NCI-H345 (cell line): Measurements from ENCODE around the gene FOXE1.
A peak's percentile ranks its signal among the peaks of the same experiment; 100 is the strongest.

Source experiments
- DNase-seq: peaks from one replicate; lab custom pipeline; 2025; lab: John Stamatoyannopoulos, UW

FOXE1 gene

GRCh38 chr9:97866300-97866699 lies 13.3 kb downstream of the FOXE1 start:
- DNase-seq: no peak

DNA sequence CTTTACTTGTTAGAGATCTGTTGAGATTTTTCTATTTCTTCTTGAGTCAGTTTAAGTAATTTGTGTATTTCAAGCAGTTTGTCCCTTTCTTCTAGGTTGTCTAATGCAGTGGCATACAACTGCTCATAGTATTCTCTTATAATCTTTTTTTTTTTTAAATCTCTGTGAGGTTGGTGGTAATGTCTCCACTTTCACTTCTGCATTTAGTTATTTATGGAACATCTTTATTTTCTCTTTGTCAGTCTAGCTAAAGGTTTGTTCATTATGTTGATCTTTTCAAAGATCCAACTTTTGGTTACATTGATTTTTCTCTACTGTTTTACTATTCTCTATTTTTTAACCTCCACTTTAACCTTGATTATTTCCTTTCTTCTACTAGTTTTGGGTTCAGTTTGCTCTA lies 13.8 kb downstream of the FOXE1 start:
- no peak for DNase-seq

DNA sequence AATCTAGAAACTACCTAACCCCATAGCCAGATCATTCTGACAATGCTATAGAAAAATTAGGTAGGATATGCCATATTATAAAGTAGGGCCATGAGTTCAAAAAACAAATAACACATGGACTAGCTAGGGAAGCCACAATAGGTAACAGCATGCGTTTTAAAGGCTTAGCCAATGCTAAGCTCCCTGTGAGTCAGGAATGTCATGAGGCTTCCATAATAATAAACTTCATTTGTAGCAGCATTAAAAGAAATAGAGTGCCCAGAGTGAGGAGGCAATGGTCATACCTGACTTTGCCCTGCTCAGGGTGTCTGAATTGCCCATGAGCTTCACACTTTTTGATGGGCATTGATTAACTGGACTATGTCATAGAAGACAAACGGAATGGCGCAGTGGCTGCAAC lies 15.8 kb downstream of the FOXE1 start:
- DNase-seq: no peak

GRCh38 chr9:97873425-97873824 lies 20.4 kb downstream of the FOXE1 start:
- no peak for DNase-seq

DNA sequence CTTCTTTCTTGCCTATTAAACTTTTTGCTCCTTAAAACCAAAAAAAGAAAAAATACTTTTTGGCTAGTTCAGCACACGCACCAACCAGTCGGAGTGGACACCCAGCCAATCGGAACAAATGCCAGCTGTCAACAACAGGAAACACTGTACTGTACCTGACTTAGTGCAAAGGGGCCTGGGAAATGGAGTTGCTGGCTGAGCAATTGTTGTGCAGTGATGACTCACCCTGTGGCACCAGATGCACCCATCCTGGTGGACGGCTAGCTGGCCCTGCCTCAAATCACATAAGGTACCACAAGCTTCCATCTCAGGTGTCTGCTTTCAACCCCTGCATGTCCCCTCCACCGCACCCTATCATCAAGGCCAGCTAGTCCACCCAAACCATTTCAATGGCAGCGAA lies 20.9 kb downstream of the FOXE1 start:
- no peak for DNase-seq

DNA sequence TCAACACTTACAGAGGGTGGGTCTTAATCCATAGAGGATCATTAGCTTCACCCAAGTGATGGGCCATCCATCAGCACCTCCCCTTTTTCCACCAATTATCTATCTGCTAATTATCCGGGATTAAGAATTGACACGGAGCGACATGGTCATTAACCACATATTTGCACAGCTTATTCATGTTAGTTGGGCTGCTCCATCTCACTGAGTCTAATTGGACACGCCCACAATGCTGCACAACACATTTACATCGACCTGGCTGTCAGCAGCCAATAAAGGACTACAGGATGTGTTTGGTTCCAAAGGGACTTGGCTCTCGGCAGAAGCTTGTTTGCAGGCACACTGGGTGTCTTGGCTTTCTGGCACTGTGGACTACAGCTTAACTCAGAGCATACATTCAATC lies 21.6 kb downstream of the FOXE1 start:
- DNase-seq: no peak

GRCh38 chr9:97875111-97875510 lies 22.1 kb downstream of the FOXE1 start:
- DNase-seq: no peak

DNA sequence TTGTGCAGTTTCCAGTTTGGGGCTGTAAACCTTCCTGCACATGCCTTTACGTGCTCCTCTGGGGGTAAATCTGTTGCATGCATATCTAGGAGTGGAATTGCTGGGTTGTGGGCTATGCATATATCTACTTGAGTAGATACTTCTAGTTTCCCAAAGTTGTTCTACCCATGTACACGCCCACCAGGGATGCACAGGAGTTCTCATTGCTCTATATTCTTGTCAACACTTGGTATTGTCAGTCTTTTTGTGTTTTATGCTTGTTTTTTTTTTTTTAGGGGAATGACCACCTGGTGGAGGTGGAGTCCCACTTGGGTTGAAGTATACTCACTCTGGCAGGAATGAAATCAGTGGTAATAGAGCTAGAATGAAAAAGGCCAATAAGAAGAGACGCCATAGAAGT lies 23.0 kb downstream of the FOXE1 start:
- DNase-seq: no peak

DNA sequence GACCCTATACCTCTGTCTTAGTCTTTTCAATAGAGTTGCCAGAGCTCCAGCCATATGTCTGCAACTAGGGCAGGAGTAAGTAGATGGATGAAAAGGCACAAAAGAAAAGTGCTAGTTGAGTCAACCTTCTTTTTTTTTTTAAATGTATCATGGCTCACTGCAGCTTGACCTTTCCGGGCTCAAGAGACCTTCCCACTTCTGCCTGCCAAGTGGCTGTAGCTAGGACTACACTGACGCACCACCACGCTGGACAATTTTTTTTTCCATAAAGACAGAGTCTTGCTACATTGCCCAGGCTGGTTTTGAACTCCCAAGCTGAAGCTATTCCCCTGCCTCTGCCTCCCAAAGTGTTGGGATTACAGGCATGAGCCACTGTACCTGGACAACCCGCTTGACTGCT lies 27.3 kb downstream of the FOXE1 start:
- no peak for DNase-seq

GRCh38 chr9:97889941-97890887 lies 37.2 kb downstream of the FOXE1 start:
- DNase-seq: no peak

DNA sequence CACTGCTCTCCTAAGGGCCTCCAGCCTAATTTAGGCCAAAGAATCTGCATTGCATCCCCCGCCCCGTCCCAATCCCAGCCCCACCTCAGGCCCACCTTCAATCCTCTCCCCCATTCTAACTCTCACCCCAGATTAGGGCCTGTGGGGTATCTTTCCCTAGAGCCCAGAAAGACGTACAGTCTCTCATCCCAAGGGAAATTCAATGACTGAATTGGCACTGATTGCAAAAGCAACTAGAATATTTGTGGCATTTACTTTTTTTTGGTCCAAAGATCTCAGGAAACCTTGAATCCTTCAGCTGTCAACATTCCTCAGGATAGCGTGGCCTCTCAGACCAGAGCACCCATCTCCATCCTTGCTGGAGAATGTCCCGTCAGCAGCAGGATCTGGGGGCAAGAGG lies 38.7 kb downstream of the FOXE1 start:
- DNase-seq: no peak

GRCh38 chr9:97892421-97892820 lies 39.4 kb downstream of the FOXE1 start:
- no peak for DNase-seq

GRCh38 chr9:97895211-97895610 lies 42.2 kb downstream of the FOXE1 start:
- no peak for DNase-seq

DNA sequence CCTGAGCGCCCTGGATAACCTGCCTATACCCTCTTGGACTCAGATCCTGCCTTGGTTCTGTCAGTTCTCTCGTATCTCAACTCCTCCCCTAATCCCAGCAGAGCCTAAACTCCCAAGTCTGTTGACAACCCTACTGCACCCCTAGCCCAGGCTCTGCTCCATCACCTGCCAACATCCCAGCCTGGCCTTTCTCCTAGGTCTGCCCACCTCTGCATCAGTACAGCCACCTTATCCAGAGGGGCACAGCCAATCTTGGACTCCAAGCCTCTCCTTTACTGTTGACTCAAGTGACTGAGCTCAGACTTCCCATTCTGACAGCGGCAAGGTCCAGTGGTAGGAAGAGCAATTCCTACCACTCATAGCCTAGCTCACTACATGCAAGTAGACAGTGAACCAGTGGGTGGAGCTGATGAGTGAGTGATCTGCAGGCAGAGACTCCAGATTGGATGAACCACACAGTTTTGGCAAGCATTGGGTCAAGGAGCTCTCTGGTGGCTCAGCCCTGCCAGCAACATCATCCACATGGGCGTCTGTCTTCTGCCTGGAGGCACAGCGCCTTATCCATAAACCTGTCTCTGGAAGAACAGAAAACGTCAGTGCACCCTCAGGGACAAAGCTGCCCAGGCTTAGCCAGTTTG lies 42.8 kb downstream of the FOXE1 start:
- DNase-seq: no peak

- no peak for DNase-seq
These were observed 47.2 kb downstream of the FOXE1 start for GRCh38 chr9:97900103-97900737.

DNA sequence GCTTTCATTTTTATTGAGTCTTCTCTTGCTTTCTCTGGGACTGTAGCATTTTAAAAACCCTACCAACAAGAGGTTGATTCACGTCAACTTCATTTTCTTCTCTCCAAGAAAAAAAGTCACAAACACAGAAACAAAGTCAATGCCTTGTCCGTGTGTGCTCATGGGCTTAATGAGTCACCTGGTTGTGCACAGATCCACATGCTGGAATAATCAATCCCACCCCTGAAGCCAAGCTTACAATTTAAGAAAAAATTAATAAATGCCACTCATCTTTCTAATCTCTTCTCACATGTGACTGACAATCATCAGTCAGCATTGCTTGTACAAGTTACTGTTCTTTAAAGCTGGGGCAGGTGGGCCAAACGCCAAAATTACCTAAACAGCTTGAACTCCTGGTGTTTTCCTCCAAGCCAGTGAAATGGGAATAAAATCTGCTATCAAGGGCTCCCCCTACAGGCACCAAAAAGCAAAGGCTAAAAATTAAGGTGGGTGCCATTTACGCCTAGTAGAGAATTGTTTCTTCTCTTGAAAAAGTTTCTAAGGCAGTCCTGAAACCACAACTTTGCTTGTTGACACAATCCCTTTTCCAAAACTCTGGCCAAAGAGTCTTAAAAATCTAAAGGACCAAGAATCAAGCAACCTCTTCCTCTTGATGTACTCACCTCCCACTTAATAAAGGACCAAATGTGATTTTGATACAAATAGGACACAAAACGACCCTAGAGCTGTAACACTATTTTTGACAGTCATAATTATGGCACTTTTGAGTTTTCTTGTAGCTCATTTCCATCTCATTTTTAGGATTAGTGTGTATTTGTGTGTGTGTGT lies 47.9 kb downstream of the FOXE1 start:
- DNase-seq: peak; percentile 51

DNA sequence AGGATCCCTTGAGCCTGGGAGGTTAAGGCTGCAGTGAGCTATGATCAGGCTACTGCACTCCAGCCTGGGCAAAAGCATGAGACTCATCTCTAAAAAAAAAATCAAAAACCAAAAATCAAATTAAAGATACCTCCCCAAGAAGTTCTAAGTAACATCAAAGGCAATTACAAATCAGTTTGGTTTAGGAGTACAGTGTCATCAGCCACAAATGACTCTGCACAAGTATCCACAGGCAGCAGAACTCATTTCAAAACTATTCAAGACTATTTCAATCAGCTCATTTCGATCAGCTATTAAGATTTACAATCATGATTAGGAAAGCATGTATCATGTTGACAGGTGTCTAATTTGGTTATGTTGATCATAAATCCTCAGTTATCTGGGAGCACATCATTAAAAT lies 50.2 kb downstream of the FOXE1 start:
- DNase-seq: no peak

- no peak for DNase-seq
These were observed 51.7 kb downstream of the FOXE1 start for GRCh38 chr9:97904725-97905124.

GRCh38 chr9:97905228-97905627 lies 52.2 kb downstream of the FOXE1 start:
- DNase-seq: no peak
